Hippocampal formation (tissue), 2 donors: ENCODE data around the gene PTPN21.
A peak's percentile ranks its signal among the peaks of the same experiment; 100 is the strongest.

Experiments
- DNase-seq, 2 donors: peaks; one replicate each; lab custom pipeline; 2025; lab: John Stamatoyannopoulos, UW

PTPN21 gene

DNA sequence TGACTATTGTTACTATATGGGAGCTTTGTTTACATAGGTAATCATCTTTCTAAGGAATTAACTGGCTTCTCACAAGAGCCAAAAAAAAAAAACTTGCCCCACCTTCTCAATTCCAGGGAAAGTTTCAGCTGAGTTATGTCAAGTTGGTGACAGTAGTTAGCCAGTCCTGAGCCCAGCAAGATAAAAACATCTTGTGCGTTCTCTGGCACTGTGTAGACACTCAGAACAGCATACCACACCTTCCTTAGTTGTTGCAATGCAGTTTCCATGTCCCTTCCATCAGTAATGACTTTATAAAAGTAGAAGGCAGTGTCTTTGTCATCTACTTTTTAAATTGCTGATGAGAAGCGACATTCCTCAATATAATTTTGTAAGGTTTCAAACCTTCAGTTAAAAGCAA, 50.2 kb downstream of the PTPN21 start:
- DNase-seq = no peak

GRCh38 chr14:88503754-88504406, 50.9 kb downstream of the PTPN21 start:
- no peak for DNase-seq

DNA sequence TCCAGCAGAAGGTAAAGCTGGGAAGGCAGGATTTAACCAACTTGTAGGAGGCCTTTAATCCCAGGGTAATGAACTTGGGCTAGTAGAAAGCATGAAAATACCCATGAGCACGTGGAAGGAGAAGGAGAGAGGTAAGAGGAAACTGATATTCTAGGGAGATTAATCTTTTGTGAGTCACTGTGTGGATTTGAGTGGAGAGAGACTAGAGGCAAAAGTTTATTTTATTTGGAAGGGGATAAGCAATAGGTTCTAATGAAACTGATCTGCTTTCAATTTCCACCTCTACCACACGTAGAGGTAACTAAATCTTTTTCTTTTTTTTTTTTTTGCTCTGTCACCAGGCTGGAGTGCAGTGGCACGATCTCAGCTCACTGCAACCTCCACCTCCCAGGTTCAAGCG, 52.1 kb downstream of the PTPN21 start:
- DNase-seq = no peak

- no peak for DNase-seq
These were observed 54.2 kb downstream of the PTPN21 start for GRCh38 chr14:88500611-88501010.

GRCh38 chr14:88499225-88499624, 55.6 kb downstream of the PTPN21 start:
- DNase-seq = no peak

GRCh38 chr14:88496414-88496813, 58.4 kb downstream of the PTPN21 start:
- no peak for DNase-seq

GRCh38 chr14:88493392-88494185, 61.2 kb downstream of the PTPN21 start:
- DNase-seq = no peak

GRCh38 chr14:88492272-88493089, 62.3 kb downstream of the PTPN21 start:
- DNase-seq = peak; percentile 47 to 56

GRCh38 chr14:88490168-88490567, 64.6 kb downstream of the PTPN21 start:
- no peak for DNase-seq

GRCh38 chr14:88488897-88489296, 65.9 kb downstream of the PTPN21 start:
- DNase-seq = no peak

GRCh38 chr14:88488081-88488480, 66.7 kb downstream of the PTPN21 start:
- no peak for DNase-seq

GRCh38 chr14:88482524-88482923, 72.3 kb downstream of the PTPN21 start:
- DNase-seq = no peak

DNA sequence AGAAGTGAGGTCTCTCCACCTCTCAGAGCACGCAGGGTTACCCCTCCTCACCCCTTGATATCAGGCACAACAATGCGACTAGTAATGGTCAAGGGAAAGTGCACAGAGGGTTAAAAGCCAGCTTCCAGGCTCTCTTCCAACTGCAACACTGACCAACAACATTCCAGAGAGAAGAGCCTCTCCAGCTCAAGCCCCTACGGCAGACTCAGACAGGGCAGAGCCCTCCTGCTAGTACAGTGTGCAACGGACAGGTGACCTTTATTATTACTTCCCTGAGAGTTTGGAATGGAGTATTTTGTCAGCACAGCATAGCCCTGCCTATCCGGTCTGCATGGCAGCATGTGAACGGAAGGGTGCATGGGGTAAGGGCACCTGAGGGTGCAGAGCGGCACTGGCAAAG, 73.0 kb downstream of the PTPN21 start:
- no peak for DNase-seq

DNA sequence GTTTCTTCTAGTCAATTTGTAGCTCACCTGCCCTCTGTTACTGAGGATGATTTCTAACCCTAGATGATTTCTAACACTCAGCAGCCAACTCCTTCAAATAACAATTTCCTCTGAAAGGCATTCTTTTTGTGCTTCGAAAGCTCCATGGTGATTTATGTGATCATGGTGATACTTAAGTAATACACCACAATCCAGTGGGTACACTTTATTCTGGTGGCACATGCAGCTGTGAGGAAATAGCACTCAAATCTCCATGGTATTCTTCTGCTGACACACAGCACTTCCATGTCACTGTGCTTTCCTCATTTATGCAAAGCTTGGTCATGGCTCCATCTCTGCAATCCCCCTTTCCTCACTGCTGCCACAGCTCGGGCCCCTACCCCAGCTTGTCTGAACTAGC, 73.7 kb downstream of the PTPN21 start:
- no peak for DNase-seq

DNA sequence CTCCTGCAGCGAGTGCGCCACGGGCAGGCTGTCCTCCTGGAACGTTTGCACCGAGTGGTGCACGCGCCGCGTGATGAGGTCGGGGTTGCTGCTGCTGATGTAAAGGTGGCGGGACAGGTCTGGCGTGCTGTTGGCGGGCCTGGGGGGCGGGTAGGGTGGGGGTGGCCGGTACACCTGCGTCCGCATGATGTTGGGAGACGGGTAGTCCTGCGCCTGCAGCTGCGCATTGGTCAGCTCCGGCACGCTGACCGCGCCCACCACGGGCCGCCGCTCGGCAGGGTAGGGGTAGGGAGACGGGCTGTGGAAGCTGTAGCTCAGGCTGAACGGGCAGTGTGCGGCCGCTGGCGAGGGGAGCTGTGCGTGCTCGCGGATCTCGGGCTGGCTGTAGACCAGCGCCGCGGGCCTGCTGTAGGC, 75.2 kb downstream of the PTPN21 start:
- DNase-seq = no peak

DNA sequence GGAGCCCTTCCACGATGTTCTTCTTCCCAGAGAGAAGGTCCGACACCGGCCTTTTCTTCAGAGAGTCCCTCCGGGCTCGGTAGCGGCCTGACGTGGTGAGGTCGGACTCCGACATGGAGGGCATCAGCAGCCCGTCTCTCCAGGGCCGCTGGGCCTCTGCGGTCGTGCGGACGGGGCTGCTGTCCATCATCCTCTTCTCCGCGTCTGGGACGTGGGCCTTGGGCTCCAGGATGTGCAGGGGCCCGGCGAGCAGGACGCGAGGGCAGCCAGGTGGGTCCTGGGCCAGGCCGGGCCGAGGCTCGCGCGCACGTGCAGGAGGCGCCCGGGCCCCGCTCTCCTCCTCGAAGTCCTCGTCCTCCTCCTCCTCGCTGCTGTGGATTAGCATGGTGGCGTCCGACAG, 75.9 kb downstream of the PTPN21 start:
- DNase-seq = no peak

GRCh38 chr14:88477513-88478250, 77.1 kb downstream of the PTPN21 start:
- no peak for DNase-seq

DNA sequence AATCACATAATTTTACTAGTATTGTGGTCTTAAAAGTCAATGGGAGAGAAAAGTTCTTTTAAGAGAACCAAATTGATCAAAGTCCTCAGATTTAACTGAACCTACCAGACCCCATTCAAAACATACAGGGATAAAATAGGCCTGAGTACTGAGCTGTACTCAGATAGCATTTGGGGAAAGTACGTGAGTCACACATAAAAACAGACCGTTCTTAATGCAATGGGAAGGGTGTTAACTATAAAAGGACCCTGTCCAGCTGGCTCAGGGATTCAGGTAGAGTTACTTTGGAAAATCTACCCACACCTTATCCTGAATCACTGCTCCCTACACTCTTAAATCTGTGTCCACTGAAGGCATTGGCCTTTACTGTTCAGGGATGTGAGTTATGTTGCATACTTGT, 78.0 kb downstream of the PTPN21 start:
- no peak for DNase-seq

GRCh38 chr14:88476214-88476774, 78.5 kb downstream of the PTPN21 start:
- no peak for DNase-seq

DNA sequence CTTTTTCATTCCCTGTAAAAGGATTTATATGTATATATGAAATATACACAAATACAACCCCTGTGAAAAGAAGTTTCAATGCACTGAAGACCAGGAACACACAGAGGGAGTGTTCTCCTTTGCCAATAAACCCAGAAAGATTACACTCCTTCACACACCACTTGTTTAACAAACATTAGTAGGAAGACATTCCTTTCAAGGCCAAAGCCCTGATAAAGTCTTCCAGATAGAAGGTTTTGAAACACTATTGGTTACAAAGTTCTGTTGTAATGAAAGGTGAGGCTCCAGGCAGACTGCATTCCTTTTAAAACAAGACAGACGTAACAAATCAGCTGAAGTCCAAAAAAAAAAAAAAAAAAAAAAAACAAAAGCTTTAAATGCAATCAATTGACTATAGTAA, 81.0 kb downstream of the PTPN21 start:
- DNase-seq = no peak

GRCh38 chr14:88470542-88471440, 84.0 kb downstream of the PTPN21 start:
- DNase-seq = no peak
